Activated CD4-positive, alpha-beta T cell treated with anti-CD3 and anti-CD28 coated beads for 36 hours (primary cell): ENCODE data around the gene YPEL5. TPM values are rescaled to one million over a fixed set of nuclear protein-coding genes. Genes with fewer than 3 reads are reported as not detected.

Experiments used
- ATAC-seq: fragments of 200-7000 bp; cut with Tn5 transposase; one replicate; pipeline ENCODE4 v1.10.0; 2021; ENCODE audit warnings: mild to moderate bottlenecking, moderate library complexity
- CTCF ChIA-PET: fragments of 350-600 bp; sonication (Branson Sonifier 250); formaldehyde crosslinking; loops from one replicate; lab custom pipeline; 2021; ENCODE audit warnings: antibody characterized with exemption; lab: Charles Lee
- POLR2A ChIA-PET: fragments of 350-600 bp; sonication (Branson Sonifier 250); formaldehyde crosslinking; loops from one replicate; lab custom pipeline; 2021; ENCODE audit warnings: antibody characterized with exemption, inconsistent platforms; lab: Charles Lee
- DNase-seq: peaks from one replicate; pipeline ENCODE4 v3.0.0-alpha.2; 2020
- H3K27ac Mint-ChIP-seq: one replicate; pipeline ENCODE4 v1.8.0; 2021; ENCODE audit warnings: mixed read lengths
- H3K27me3 Mint-ChIP-seq: one replicate; pipeline ENCODE4 v1.8.0; 2021; ENCODE audit warnings: mixed read lengths
- H3K36me3 Mint-ChIP-seq: one replicate; pipeline ENCODE4 v1.8.0; 2021; ENCODE audit warnings: low read depth, mixed read lengths
- H3K4me1 Mint-ChIP-seq: one replicate; pipeline ENCODE4 v1.8.0; 2021; ENCODE audit warnings: mixed read lengths
- H3K4me3 Mint-ChIP-seq: one replicate; pipeline ENCODE4 v1.8.0; 2021; ENCODE audit warnings: mild to moderate bottlenecking, moderate library complexity, mixed read lengths
- H3K9me3 Mint-ChIP-seq: one replicate; pipeline ENCODE4 v1.8.0; 2021; ENCODE audit warnings: low read depth, mixed read lengths
- intact Hi-C, 2 experiments: fragments of 100-400 bp; cut with DNase I in 1 of 2; cut with micrococcal nuclease in 1 of 2; formaldehyde crosslinking; loops; one replicate each; pipeline versions ENCODE4 v1.14.2 to v1.15.1; 2022 to 2024; cut with DNase I, micrococcal nuclease
- total RNA-seq, 2 experiments: library from RNA; stranded (reverse); gene quantifications; one replicate each; pipeline ENCODE4 v1.2.3, GENCODE V29; 2021

Gene YPEL5
- total RNA-seq, 2 experiments from 2014 or later, result 27.2 to 35.8 TPM

DNA sequence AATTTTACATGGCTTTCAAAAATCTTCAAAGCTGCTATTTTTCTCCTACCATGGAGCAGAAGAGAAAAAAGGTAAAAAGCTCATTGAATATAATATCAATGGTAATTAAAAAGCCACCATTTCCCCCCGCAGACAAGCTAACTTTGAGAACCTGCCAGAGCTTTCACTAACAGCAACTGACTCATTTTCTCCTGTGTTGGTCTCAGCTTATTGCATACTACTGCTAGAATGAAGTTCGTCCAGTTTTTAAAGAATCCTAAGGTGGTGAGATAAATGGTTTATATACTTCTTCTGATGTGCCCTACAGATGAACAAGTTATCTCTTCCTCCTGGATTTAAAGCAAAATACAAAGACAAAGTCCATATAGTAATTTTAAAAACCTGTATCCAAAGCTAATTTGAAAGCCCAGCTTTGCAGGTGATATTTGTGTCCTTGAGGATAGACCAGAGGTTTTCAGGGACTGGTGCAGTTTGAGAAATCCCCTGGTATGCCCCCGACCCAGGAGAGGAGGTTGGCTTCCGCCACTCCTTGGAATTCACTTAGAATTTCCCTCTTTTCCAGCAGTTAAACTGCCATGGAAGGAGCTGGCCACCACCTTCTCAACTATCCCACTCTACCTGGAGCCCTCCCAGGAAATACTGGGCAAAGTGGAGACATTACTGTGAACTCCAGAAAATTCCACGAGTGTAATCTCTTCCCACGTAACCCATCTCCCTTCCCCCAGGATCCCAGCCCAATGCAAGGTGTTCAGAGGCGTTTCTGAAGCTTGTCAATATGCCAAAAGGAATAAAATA is 17.5 kb downstream of the YPEL5 start:
- ChIA-PET POLR2A (interaction anchor here (0.6 to 2.2 kb wide), 8 partner anchors 13 to 1580 kb away, joined by 3 to 14 read pairs (median 6); partner anchors contain the start of gene YPEL5), CTCF (interaction anchor here (0.6 to 10.0 kb wide), 108 partner anchors 8 to 1169 kb away, joined by 3 to 501 read pairs (median 4); partner anchors contain the start of genes LBH, LCLAT1 and YPEL5)
- intact Hi-C loops, result loop anchor here (2.0 to 10.0 kb wide), 4 partner anchors 66 to 1170 kb away; partner anchors contain the start of gene LBH (in 1 of the 2)
- H3K27ac Mint-ChIP-seq, result no peak overlapping the region
- peaks cover 2% of the 10 kb centered on the region for H3K36me3 Mint-ChIP-seq
- no peak overlapping the region for H3K4me3 Mint-ChIP-seq
- DNase-seq (no peak), ATAC-seq (no peak)
- H3K27me3 Mint-ChIP-seq, result no peaks in the 10 kb centered on the region
- H3K4me1 Mint-ChIP-seq, result peaks cover 10% of the 10 kb centered on the region
- H3K9me3 Mint-ChIP-seq, result no peaks in the 10 kb centered on the region

DNA sequence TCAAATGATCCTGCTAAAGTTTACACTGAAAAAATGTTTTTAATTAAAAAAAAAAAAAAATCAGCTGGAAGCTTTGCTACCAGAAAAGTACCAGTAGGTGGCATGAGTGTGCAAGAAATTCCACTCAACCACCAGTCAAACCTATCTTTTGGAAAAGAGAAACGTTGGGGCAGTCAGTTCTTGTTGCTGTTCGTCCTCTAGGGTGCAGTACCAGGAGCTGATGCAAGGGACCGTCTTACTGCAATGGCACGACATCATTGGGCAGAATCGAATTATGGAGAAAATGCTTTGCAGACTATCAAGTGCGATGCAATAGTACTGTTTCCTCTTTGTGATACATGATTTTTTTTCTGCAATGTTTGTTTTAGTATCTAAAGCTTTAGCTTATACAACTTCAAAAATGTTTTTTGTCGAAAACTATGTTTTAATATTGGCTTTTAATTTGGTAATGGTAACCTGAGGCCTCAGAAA is 18.3 kb downstream of the YPEL5 start:
- POLR2A ChIA-PET, result interaction anchor here (0.6 to 2.2 kb wide), 10 partner anchors 14 to 546 kb away, joined by 3 to 14 read pairs (median 6); partner anchors contain the start of gene YPEL5
- Mint-ChIP-seq H3K9me3 (no peaks in the 10 kb centered on the region), H3K27me3 (no peaks in the 10 kb centered on the region), H3K36me3 (peaks cover 2% of the 10 kb centered on the region), H3K27ac (no peak overlapping the region), H3K4me3 (no peak overlapping the region), H3K4me1 (peaks cover 10% of the 10 kb centered on the region)
- intact Hi-C loops, result loop anchor here (1.0 to 10.0 kb wide), 9 partner anchors 43 to 1170 kb away; partner anchors contain the start of gene LBH (in 1 of the 2)
- DNase-seq (peak; percentile 77), ATAC-seq (peak; percentile 100)
- CTCF ChIA-PET, result interaction anchor here (0.5 to 10.0 kb wide), 110 partner anchors 9 to 1168 kb away, joined by 3 to 501 read pairs (median 4); partner anchors contain the start of genes GALNT14, LBH, LCLAT1 and YPEL5

DNA sequence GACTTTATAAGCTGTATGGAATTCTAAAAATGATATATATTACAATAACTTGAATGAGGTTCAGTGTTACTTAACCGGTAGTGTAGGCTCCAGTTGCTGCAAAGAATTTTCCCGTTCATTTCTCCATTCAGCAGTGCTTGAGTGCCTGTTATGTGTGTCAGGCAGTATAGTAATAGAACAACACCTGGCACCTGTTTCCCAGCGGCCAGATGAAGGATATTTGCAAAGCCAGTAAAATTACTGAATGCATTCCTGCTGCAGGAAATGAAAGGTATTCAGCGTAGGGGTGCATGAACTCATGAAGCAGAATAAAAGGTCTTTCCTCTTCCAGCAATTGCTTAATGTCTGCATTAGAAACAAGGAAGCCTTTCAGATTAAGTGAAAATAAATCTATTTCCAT is 18.8 kb downstream of the YPEL5 start:
- POLR2A ChIA-PET, result interaction anchor here (0.6 to 2.2 kb wide), 5 partner anchors 19 to 546 kb away, joined by 3 to 14 read pairs (median 8); partner anchors contain the start of gene YPEL5
- intact Hi-C loops, result loop anchor here (1.0 to 10.0 kb wide), 9 partner anchors 43 to 1169 kb away; partner anchors contain the start of gene LBH (in 1 of the 2)
- DNase-seq (no peak), ATAC-seq (no peak)
- Mint-ChIP-seq H3K27ac (no peak overlapping the region), H3K36me3 (no peaks in the 10 kb centered on the region), H3K4me1 (peaks cover 10% of the 10 kb centered on the region), H3K9me3 (no peaks in the 10 kb centered on the region), H3K4me3 (no peak overlapping the region), H3K27me3 (no peaks in the 10 kb centered on the region)
- CTCF ChIA-PET, result interaction anchor here (0.5 to 10.0 kb wide), 81 partner anchors 9 to 1167 kb away, joined by 3 to 501 read pairs (median 5); partner anchors contain the start of genes GALNT14, LCLAT1 and YPEL5

DNA sequence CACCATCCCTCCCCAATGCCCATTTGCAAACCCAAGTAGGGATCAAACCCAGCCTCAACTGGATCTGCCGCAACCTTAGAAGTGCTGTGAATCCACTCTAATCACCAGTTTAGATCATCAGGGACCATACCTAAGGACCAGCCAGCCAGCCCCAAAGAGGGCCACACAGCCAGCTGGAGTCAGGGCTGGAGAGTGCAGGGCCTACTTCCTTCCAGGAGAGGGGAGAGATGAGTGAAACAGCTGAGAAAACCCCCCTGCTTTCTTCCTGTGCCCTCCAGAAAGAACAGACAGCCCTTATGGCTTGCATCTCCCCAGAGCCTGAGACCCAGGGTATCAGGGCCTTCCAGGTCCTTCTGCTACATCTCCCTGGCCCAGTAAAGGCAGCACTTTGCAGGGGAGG is 25.8 kb downstream of the YPEL5 start:
- DNase-seq (no peak), ATAC-seq (no peak)
- Mint-ChIP-seq H3K27me3 (no peaks in the 10 kb centered on the region), H3K4me1 (no peaks in the 10 kb centered on the region), H3K9me3 (no peaks in the 10 kb centered on the region), H3K27ac (no peak overlapping the region), H3K4me3 (no peak overlapping the region), H3K36me3 (no peaks in the 10 kb centered on the region)
- ChIA-PET CTCF (no interaction called here), POLR2A (no interaction called here)
- intact Hi-C loops, result no loop called here

DNA sequence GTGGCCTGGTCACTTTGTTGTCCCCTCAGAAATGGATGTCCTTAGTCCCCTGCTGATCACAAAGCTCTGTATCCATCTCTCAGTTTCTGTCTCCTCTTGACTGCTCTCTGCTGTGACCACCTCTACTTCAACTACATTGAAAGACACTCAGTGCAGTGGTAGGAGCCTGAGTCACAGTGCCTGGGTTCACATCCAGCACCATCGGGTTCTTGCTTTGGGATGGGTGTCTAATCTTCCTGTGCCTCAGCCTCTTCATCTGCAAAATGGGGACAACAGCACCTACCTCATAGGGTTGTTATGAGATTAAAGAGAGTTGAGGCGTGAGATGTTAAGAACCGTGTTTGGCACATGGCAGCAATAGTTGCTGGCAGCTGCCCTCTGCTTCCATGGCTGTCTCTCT is 30.6 kb downstream of the YPEL5 start:
- Mint-ChIP-seq H3K27me3 (no peaks in the 10 kb centered on the region), H3K4me1 (no peaks in the 10 kb centered on the region), H3K4me3 (no peak overlapping the region), H3K36me3 (no peaks in the 10 kb centered on the region), H3K27ac (no peak overlapping the region), H3K9me3 (no peaks in the 10 kb centered on the region)
- CTCF ChIA-PET, result interaction anchor here (1.3 kb wide), 1 partner anchor 13 kb away, joined by 6 read pairs; no protein-coding TSS in a partner anchor
- ATAC-seq (no peak), DNase-seq (no peak)
- POLR2A ChIA-PET, result no interaction called here
- intact Hi-C loops, result no loop called here

DNA sequence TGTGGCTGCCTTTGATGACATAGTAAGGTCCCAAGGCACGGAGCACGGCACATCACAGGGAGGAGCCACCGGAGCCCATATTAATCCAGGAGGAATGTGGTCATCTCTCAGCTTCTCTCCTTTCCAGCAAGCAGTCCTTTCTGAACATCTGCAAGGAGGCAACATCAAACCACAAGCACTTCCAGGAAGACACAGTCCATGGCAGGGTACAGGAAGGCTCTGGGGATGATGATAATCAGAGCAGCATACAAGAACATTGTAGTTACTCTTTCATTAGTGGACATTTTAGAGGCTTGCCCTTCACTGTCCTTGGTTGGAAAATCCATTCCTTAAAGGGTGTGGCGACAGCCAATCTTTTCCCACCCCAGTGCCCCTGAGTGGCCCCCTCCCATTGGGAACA is 31.1 kb downstream of the YPEL5 start:
- Mint-ChIP-seq H3K27ac (no peak overlapping the region), H3K36me3 (no peaks in the 10 kb centered on the region), H3K27me3 (no peaks in the 10 kb centered on the region), H3K4me3 (no peak overlapping the region), H3K9me3 (no peaks in the 10 kb centered on the region), H3K4me1 (no peaks in the 10 kb centered on the region)
- intact Hi-C loops, result no loop called here
- no peak for DNase-seq
- ChIA-PET CTCF (interaction anchor here (1.0 kb wide), 1 partner anchor 533 kb away, joined by 3 read pairs; no protein-coding TSS in a partner anchor), POLR2A (no interaction called here)
- no peak for ATAC-seq

GRCh38 chr2:30178618-30179434 is 32.0 kb downstream of the YPEL5 start:
- H3K27me3 Mint-ChIP-seq, result no peaks in the 10 kb centered on the region
- CTCF ChIA-PET, result interaction anchor here (0.6 to 3.9 kb wide), 5 partner anchors 14 to 1182 kb away, joined by 3 to 19 read pairs (median 3); no protein-coding TSS in a partner anchor
- no peak overlapping the region for H3K27ac Mint-ChIP-seq
- POLR2A ChIA-PET, result no interaction called here
- ATAC-seq, result no peak
- no peaks in the 10 kb centered on the region for H3K9me3 Mint-ChIP-seq
- H3K36me3 Mint-ChIP-seq, result no peaks in the 10 kb centered on the region
- H3K4me1 Mint-ChIP-seq, result no peaks in the 10 kb centered on the region
- intact Hi-C loops, result no loop called here
- no peak overlapping the region for H3K4me3 Mint-ChIP-seq
- no peak for DNase-seq

GRCh38 chr2:30179536-30179935 is 32.7 kb downstream of the YPEL5 start:
- DNase-seq, result no peak
- H3K27me3 Mint-ChIP-seq, result no peaks in the 10 kb centered on the region
- ChIA-PET POLR2A (no interaction called here), CTCF (interaction anchor here (0.6 to 3.9 kb wide), 4 partner anchors 14 to 1183 kb away, joined by 3 to 19 read pairs (median 4); no protein-coding TSS in a partner anchor)
- no peak overlapping the region for H3K4me3 Mint-ChIP-seq
- no peaks in the 10 kb centered on the region for H3K36me3 Mint-ChIP-seq
- no peak for ATAC-seq
- intact Hi-C loops, result no loop called here
- no peak overlapping the region for H3K27ac Mint-ChIP-seq
- no peaks in the 10 kb centered on the region for H3K4me1 Mint-ChIP-seq
- H3K9me3 Mint-ChIP-seq, result no peaks in the 10 kb centered on the region

- intact Hi-C loops, result no loop called here
- CTCF ChIA-PET, result interaction anchor here (0.9 to 3.9 kb wide), 2 partner anchors 15 to 531 kb away, joined by 5 to 19 read pairs; no protein-coding TSS in a partner anchor
- POLR2A ChIA-PET, result no interaction called here
- no peaks in the 10 kb centered on the region for H3K4me1 Mint-ChIP-seq
- DNase-seq (no peak), ATAC-seq (no peak)
- H3K9me3 Mint-ChIP-seq, result no peaks in the 10 kb centered on the region
- H3K36me3 Mint-ChIP-seq, result no peaks in the 10 kb centered on the region
- H3K27me3 Mint-ChIP-seq, result no peaks in the 10 kb centered on the region
- H3K4me3 Mint-ChIP-seq, result no peak overlapping the region
- no peak overlapping the region for H3K27ac Mint-ChIP-seq
Observed at GRCh38 chr2:30180226-30180625, 33.4 kb downstream of the YPEL5 start.

DNA sequence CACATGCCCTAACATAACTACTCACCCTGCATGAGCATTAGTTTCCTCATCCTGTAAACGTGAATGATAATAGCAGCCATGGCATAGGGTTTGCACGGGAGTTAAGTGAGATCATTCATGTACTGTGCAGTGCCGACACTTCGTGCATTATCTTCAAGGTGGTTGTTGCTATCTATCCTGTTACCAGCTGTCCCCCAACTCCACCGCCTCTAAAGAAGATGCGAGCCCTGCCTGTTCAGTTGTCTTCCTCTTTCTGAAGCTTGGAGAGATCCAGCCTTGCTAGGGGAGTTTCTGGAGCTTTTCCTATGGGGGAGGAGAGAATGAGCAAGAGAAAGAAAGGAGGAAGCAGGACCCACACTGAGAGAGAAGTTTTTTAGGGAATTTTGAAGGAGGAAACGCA is 34.4 kb downstream of the YPEL5 start:
- Mint-ChIP-seq H3K9me3 (no peaks in the 10 kb centered on the region), H3K27ac (no peak overlapping the region), H3K27me3 (no peaks in the 10 kb centered on the region), H3K36me3 (no peaks in the 10 kb centered on the region), H3K4me1 (no peaks in the 10 kb centered on the region), H3K4me3 (no peak overlapping the region)
- intact Hi-C loops, result no loop called here
- DNase-seq, result no peak
- CTCF ChIA-PET, result interaction anchor here (0.6 to 3.9 kb wide), 3 partner anchors 16 to 530 kb away, joined by 3 to 19 read pairs (median 4); no protein-coding TSS in a partner anchor
- ATAC-seq, result no peak
- POLR2A ChIA-PET, result interaction anchor here (0.6 kb wide), 1 partner anchor 51 kb away, joined by 3 read pairs; no protein-coding TSS in a partner anchor
